GM19240 (cell line): ENCODE measurements around the gene LGALS9.

Experiments used
- DNase-seq: peaks from one replicate; pipeline ENCODE4 v3.0.0; 2011; ENCODE audit warnings: low spot score; ENCODE audit not compliant: insufficient read length

Gene LGALS9

GRCh38 chr17:27603421-27603770, 27.6 kb upstream of the LGALS9 start:
- DNase-seq = no peak

DNA sequence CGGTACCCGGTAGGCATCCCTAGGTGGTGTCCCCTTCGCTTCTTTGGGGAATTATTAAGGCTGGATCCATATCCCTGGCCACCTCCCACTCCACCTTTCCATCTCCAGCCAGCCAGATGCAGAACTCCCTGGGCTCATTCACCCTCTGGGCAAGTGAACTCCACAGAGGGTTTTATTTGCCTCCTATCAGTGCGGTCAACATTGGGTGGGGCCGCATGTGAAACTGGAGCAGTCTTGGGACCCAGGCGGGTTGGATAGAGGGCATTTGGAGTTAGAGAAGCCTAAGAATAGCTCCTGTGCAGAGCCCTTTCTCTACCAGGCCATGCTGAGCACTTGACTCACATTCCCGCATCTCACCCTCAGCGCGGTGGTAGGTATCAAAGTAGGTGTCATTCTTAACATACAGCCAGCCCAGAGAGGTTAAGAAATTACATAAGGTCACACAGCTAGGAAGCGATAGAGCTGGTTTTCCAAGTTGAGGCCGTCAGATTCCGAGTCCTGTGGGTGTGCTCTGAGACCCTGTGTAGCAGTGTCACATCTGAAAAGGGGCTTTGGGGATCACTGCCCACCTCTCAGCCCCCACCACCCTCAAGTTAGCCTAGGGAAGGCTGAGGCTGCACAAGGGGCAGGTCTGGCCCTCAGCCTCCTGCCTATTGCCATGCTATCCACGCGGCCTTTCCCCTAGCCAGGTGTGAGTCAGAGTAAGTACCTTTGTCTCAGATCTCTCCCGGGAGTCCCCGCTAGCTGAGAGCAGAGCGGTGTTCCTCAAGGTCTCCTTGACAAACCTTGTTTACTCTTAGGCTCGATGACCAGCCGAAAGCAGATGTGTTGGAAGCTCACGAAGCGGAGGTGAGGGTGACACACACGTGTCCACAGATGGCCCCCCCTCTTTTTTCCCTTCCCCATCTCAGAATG, 26.9 kb upstream of the LGALS9 start:
- no peak for DNase-seq

DNA sequence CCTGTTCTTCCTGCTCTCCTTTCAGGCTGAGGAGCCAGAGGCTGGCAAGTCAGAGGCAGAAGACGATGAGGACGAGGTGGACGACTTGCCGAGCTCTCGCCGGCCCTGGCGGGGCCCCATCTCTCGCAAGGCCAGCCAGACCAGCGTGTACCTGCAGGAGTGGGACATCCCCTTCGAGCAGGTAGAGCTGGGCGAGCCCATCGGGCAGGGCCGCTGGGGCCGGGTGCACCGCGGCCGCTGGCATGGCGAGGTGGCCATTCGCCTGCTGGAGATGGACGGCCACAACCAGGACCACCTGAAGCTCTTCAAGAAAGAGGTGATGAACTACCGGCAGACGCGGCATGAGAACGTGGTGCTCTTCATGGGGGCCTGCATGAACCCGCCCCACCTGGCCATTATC, 25.6 kb upstream of the LGALS9 start:
- no peak for DNase-seq

- no peak for DNase-seq
Measured at GRCh38 chr17:27607521-27608091, 23.4 kb upstream of the LGALS9 start.

DNA sequence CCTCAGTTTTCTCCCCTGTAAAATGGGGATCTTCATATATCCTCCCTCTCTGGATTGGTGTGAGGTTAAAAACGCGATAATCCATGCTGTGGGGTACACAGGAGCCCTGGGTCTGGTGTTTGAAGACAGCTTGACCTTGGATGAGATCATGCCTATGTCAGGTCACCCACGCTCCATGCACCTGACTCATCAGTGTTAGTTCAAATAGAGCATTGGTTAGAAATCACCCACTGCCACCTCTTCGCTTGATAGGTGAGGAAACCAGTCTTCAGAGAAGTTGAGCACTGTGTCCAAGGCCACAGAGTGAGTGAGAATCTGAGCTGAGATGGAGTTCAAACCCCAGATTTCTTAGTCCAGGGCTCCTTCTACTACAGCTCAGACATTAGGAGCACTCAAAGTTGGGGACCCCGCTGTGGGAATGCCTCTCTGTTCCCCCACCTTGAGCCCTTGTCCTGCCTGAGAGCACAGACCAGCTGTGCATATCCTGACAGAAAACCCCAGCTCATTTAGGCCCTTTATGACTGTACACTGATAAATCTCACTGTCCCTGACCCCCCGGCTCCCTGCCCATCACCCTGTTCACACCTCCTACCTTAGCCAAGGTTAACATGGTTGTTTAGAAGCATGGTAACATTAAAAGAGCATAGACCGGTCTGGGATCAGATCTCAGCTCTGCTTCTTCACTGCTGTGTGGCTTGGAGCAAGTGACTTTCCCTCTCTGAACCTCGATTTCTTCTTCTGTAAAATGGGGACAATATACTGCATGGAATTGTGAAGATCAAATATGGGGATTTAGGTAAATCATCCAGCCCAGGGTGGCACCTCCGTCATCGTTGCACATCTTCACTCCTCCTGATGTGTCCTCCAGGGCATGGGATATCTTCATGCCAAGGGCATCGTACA, 22.4 kb upstream of the LGALS9 start:
- no peak for DNase-seq

GRCh38 chr17:27609611-27610303, 21.2 kb upstream of the LGALS9 start:
- no peak for DNase-seq

- no peak for DNase-seq
Measured at GRCh38 chr17:27610304-27610677, 20.7 kb upstream of the LGALS9 start.

- no peak for DNase-seq
Measured at GRCh38 chr17:27612160-27612770, 18.7 kb upstream of the LGALS9 start.

DNA sequence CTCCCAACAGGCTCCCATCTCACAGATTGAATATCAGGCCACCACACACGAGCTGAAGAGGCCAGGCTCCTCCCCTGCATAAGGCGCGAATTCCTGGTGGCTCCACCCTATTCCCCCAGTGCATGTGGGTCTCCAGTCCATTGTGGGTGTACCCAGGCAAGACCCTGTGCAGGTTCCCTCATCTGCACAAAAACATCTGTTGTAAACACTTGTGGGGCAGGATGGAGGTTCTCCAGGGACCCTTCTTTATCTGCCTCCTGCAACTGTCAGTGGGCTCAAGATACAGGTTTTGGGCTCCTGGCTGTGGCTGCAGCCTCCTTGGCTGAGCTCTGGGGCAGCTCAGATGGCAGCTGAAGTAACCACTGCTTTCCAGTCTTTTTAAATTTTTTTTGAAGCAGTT, 17.6 kb upstream of the LGALS9 start:
- DNase-seq = no peak

- no peak for DNase-seq
Measured at GRCh38 chr17:27615121-27615520, 15.9 kb upstream of the LGALS9 start.

- no peak for DNase-seq
Measured at GRCh38 chr17:27616414-27616813, 14.6 kb upstream of the LGALS9 start.

DNA sequence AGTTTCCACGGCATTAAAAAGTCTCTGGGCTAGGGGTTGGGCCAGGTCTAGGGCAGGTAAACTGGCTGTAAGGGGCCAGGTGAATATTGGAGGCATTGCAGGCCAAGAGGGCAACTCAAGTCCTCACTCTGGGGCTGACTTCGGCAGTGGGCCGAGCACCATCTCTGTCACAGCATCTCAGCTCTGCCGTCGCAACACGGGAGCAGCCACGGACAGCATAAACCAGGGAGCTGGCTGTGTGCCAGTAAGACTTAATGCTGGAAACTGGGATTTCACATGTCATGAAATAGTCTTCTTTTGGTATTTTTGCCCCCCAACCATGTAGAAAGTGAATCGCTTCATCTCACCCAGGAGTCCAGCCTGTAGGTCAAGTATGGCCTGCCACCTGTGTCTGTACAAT, 12.6 kb upstream of the LGALS9 start:
- DNase-seq = no peak

DNA sequence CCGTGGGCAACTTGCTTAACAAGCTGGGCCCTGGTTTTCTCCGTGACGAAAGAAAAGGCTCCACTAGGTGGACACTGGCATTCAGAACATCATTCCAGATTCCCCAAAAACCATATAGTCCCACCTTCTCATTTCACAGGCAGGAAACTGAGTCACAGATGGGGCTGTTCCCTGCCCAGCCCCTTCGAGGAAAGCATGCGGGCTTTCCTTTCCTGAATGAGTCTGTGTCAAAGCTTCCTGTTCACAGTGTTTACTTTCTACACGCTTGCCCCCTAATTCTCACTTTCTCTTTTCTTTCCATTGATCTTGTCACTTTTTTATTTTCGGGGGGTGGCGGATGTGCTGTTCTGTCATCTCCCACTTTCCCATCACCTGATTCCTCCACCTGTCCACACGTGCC, 10.3 kb upstream of the LGALS9 start:
- no peak for DNase-seq

- no peak for DNase-seq
Measured at GRCh38 chr17:27621536-27621935, 9.5 kb upstream of the LGALS9 start.

DNA sequence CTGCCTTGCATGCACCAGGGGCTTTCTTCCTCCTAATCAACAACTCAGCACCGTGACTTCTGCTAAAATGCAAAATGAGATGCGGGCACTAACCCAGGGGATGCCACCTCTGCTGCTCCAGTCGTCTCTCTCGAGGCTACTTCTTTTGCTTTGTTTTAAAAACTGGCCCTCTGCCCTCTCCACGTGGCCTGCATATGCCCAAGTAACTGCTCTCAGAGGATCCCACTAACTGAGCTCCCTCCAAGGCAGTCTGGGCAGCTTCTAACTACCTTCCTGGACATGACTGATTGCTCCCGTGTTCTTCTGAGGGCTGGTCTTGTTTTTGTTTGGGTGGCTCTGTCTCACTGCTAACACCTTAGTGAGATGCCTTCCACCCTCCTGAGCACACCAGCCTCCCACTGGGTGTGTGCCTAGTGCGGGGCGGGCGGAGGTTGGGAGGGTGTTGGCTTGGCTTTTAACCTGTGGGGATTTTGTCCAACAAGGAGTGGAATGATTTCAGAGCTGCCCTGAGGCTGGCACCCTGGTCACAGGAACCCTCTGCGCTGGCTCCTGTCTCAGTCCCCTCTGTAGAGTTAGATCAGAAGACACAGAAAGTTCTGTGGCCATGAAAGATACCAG, 8.9 kb upstream of the LGALS9 start:
- DNase-seq = no peak

DNA sequence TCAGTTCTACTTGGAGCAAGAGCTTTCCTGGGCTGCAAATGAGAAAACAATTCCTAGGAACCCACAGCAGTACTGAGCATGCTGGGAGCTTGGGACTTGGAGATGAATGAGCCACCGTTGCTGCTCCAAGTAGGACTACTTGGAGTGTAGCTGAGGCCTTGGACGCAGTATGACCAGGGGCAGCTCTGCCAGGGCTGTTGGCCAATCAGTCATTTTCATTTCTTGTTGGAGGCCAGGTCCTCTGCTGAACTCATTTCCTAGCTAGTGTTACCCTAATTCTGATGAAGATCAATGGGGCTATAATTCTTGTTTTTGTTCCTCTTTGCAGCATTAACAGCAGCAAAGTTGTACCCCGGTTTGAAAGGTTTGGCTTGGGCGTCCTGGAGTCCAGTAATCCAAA, 8.0 kb upstream of the LGALS9 start:
- no peak for DNase-seq

- DNase-seq = no peak
Measured at GRCh38 chr17:27623614-27624013, 7.4 kb upstream of the LGALS9 start.

GRCh38 chr17:27624539-27624938, 6.4 kb upstream of the LGALS9 start:
- DNase-seq = no peak

GRCh38 chr17:27625856-27626255, 5.1 kb upstream of the LGALS9 start:
- DNase-seq = no peak

GRCh38 chr17:27627514-27627913, 3.5 kb upstream of the LGALS9 start:
- DNase-seq = no peak

DNA sequence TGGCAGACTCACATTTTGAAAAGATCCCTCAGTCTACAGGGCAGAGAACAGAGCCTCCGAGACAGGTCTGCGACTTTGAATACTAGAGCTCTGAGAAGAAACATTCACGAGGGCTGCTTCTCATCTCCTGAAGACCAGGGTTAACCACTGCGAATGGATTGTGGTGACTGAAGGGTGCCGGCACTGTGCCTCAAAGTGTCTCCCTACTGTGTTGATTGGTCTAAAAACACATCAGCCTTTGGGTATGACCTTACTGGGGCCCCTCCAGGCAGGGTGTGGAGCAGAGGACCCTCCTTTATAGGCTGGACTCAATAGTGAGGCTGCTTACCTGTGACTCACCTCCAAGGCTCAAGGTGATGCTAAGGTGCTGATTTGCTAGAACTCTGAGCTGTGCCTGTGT, 2.6 kb upstream of the LGALS9 start:
- DNase-seq = no peak
